Omental fat pad (tissue), 4 donors: ENCODE results near the gene AARS1. TPM values are rescaled to one million over a fixed set of nuclear protein-coding genes. Genes with fewer than 3 reads are reported as not detected.
"Not testable (repeated sequence)": the region's sequence is repeated elsewhere in the genome, so short reads cannot be mapped to it uniquely, and the experiment has no call there.

ENCODE experiments used
- ATAC-seq: fragments of 150-250 bp; one replicate; pipeline ENCODE4 v1.9.1; 2016; ENCODE audit warnings: mild to moderate bottlenecking, moderate library complexity; ENCODE audit not compliant: low FRiP score
- DNase-seq: peaks from one replicate; pipeline ENCODE4 v3.0.0-alpha.2; 2019; ENCODE audit warnings: low spot score
- CTCF ChIP-seq, 3 donors: fragments of 450-650 bp; IDR thresholded peaks; one replicate each; pipeline ENCODE4 v1.5.1; 2016 to 2017; ENCODE audit warnings: antibody characterized with exemption in 3 of 3, mild to moderate bottlenecking in 3 of 3, moderate library complexity in 2 of 3
- total RNA-seq, 4 donors: library from RNA; depleted of rRNA; stranded (reverse); fragments of >200 nt; gene quantifications; one replicate each; pipeline ENCODE4 v1.1.0, GENCODE V29; 2016

Gene AARS1
- 10 to 100 TPM; 69.9 to 91.5 (median 82.2) TPM for total RNA-seq

GRCh38 chr16:70289229-70290094, at the start of gene AARS1:
TSS of gene AARS1 (minus strand) at chr16:70289506. CDS start at chr16:70282763, 6,743 bp downstream.
- DNase-seq (peak; percentile 89), ATAC-seq (peak; percentile 99)
- TF ChIP-seq CTCF (IDR thresholded peaks at IDR 0.05), result no peak

DNA sequence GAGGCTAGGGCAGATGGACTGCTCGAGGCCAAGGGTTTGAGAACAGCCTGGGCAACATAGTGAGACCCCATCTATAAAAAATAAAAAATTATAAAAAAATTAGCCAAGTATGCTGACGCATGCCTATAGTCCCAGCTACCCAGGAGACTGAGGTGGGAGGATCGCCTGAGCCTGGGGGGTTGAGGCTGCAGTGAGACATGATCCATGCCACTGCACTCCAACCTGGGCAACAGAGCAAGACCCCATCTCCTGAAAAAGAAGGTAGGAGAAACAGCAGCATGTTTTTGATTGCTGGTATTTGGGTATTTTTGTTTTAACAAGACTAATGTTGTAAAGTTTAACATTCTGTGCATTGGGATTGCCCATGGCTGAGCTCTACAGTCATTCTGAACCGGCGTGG, 48.5 kb upstream of the AARS1 start:
- ATAC-seq, result no peak
- no peak for DNase-seq
- no peak for TF ChIP-seq CTCF (IDR thresholded peaks at IDR 0.05)

- not testable (repeated sequence) for ATAC-seq, DNase-seq
Measured at GRCh38 chr16:70332728-70333127, 43.4 kb upstream of the AARS1 start.

- no peak for ATAC-seq
- no peak for TF ChIP-seq CTCF (IDR thresholded peaks at IDR 0.05)
- DNase-seq, result no peak
Measured at GRCh38 chr16:70331588-70332358, 42.5 kb upstream of the AARS1 start.

- DNase-seq (no peak), ATAC-seq (no peak)
- no peak for TF ChIP-seq CTCF (IDR thresholded peaks at IDR 0.05)
Measured at GRCh38 chr16:70331091-70331490, 41.8 kb upstream of the AARS1 start.

- DNase-seq, result no peak
- no peak for ATAC-seq
- TF ChIP-seq CTCF (IDR thresholded peaks at IDR 0.05), result no peak
Measured at GRCh38 chr16:70324998-70325747, 35.9 kb upstream of the AARS1 start.

DNA sequence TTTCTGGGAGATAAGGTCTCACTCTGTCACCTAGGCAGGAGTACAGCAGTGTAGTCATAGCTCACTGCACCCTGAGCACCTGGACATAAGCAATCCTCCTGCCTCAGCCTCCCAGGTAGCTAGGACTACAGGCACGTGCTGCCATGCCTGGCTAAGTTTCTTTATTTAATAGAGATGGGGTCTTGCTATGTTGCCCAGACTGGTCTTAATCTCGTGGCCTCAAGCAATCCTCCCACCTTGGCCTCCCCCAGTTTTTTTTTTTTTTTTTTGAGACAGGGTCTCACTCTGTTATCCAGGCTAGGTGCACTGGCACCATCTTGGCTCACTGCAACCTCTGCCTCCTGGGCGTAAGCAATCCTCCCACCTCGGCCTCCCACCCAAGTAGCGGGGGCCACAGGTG, 30.8 kb upstream of the AARS1 start:
- no peak for TF ChIP-seq CTCF (IDR thresholded peaks at IDR 0.05)
- ATAC-seq, result no peak

DNA sequence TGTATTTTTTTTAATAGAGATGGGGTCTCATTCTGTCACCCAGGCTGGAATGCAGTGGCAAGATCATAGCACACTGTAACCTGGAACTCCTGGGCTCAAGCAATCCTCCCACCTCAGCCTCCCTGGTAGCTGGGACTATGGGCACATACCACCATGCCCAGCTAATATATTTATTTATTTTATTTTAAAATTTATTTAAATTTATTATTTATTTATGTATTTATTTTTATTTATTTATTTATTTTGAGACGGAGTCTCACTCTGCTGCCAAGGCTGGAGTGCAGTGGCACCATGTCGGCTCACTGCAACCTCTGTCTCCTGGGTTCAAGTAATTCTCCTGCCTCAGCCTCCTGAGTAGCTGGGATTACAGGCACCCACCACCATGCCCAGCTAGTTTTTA, 18.4 kb upstream of the AARS1 start:
- DNase-seq, ATAC-seq: not testable (repeated sequence)

More for the DNA sequence above, 30.8 kb upstream of the AARS1 start:
- no peak for DNase-seq
